HepG2 (cell line): ENCODE data around the gene ANKZF1. TPM values are rescaled to one million over a fixed set of nuclear protein-coding genes. Genes with fewer than 3 reads are reported as not detected.

Source experiments
- ELF1 ChIP-seq: sonication (generic); formaldehyde crosslinking; IDR thresholded peaks from 2 replicates; pipeline ENCODE4 v1.4.0; 2020; ENCODE audit warnings: missing genetic modification reagents
- HOXA7 ChIP-seq: sonication (generic); formaldehyde crosslinking; IDR thresholded peaks from 2 replicates; pipeline ENCODE4 v1.8.1; 2022; ENCODE audit warnings: mild to moderate bottlenecking, missing genetic modification reagents, moderate library complexity
- MAFK ChIP-seq, 2 experiments: IDR thresholded peaks in 1 of 2; conservative IDR thresholded peaks in 1 of 2; 2 replicates each; pipeline ENCODE4 v1.6.1; 2011; ENCODE audit warnings: improper control_type of control experiment in 2 of 2, low read length in 2 of 2
- NRL ChIP-seq: sonication (generic); formaldehyde crosslinking; IDR thresholded peaks from 2 replicates; pipeline ENCODE4 v1.5.0; 2020; ENCODE audit warnings: missing genetic modification reagents, mild to moderate bottlenecking, moderate library complexity, borderline replicate concordance
- RARG ChIP-seq: sonication (generic); formaldehyde crosslinking; IDR thresholded peaks from 2 replicates; pipeline ENCODE4 v1.4.0; 2020; ENCODE audit warnings: low read depth, mild to moderate bottlenecking, missing genetic modification reagents
- SIX1 ChIP-seq: sonication (generic); formaldehyde crosslinking; IDR thresholded peaks from 2 replicates; pipeline ENCODE4 v1.4.0; 2020; ENCODE audit warnings: missing genetic modification reagents, borderline replicate concordance
- ZNF263 ChIP-seq: sonication (generic); formaldehyde crosslinking; IDR thresholded peaks from 2 replicates; pipeline ENCODE4 v1.4.0; 2020; ENCODE audit warnings: missing genetic modification reagents
- ZNF282 ChIP-seq: fragments of 450-650 bp; IDR thresholded peaks from 2 replicates; pipeline ENCODE4 v1.6.1; 2018; ENCODE audit not compliant: partially characterized antibody
- ZNF430 ChIP-seq: sonication (generic); formaldehyde crosslinking; IDR thresholded peaks from 2 replicates; pipeline ENCODE4 v1.9.0; 2021; ENCODE audit warnings: mild to moderate bottlenecking, missing genetic modification reagents
- ZNF558 ChIP-seq: sonication (generic); formaldehyde crosslinking; IDR thresholded peaks from 2 replicates; pipeline ENCODE4 v1.9.0; 2022; ENCODE audit warnings: mild to moderate bottlenecking, missing genetic modification reagents, borderline replicate concordance
- ZNF605 ChIP-seq: sonication (generic); formaldehyde crosslinking; IDR thresholded peaks from 2 replicates; pipeline ENCODE4 v1.8.0; 2022; ENCODE audit warnings: mild to moderate bottlenecking, missing genetic modification reagents
- polyA plus RNA-seq, 8 experiments: library from polyadenylated mRNA; depleted of rRNA in 3 of 8; stranded (reverse) in 7 of 8; unstranded in 1 of 8; fragments of >200 nt; fragmentation: Illumina TruSeq in 4 of 8; extraction: Trizol in 4 of 8; gene quantifications; 2 replicates each; pipeline versions ENCODE4 v1.2.1 to v1.2.3, GENCODE V29; 2011 to 2016; ENCODE audit warnings: low read depth in 4 of 8, missing spikeins in 1 of 8, mixed read lengths in 1 of 8; ENCODE audit not compliant: insufficient read depth in 1 of 8
- total RNA-seq, 5 experiments: library from RNA; depleted of rRNA; stranded (reverse); fragments of >200 nt; fragmentation: Illumina TruSeq; extraction: Trizol; gene quantifications; 2 replicates each; pipeline ENCODE4 v1.2.3, GENCODE V29; 2016; ENCODE audit warnings: low read depth in 1 of 5
- TF ChIP-seq, protein P1 (sequence below): sonication (generic); formaldehyde crosslinking; IDR thresholded peaks from 2 replicates; pipeline ENCODE4 v1.4.0; 2020; ENCODE audit warnings: mild to moderate bottlenecking, missing genetic modification reagents
- TF ChIP-seq, protein P2 (sequence below): sonication (generic); formaldehyde crosslinking; IDR thresholded peaks from 2 replicates; pipeline ENCODE4 v1.4.0; 2020; ENCODE audit warnings: mild to moderate bottlenecking, missing genetic modification reagents
- TF ChIP-seq, protein P3 (sequence below): sonication (generic); formaldehyde crosslinking; IDR thresholded peaks from 2 replicates; pipeline ENCODE4 v1.4.0; 2020; ENCODE audit warnings: missing genetic modification reagents; ENCODE audit errors: not compliant biosample characterization
- TF ChIP-seq, protein P4 (sequence below): sonication (generic); formaldehyde crosslinking; IDR thresholded peaks from 2 replicates; pipeline ENCODE4 v1.4.0; 2020; ENCODE audit warnings: missing genetic modification reagents

ANKZF1 gene
- total and polyA plus RNA-seq, 2 of the 13 experiments (the other 11 are each of a cell fraction or from before 2014, with no cell fraction given), result 25.3 to 128 TPM

DNA sequence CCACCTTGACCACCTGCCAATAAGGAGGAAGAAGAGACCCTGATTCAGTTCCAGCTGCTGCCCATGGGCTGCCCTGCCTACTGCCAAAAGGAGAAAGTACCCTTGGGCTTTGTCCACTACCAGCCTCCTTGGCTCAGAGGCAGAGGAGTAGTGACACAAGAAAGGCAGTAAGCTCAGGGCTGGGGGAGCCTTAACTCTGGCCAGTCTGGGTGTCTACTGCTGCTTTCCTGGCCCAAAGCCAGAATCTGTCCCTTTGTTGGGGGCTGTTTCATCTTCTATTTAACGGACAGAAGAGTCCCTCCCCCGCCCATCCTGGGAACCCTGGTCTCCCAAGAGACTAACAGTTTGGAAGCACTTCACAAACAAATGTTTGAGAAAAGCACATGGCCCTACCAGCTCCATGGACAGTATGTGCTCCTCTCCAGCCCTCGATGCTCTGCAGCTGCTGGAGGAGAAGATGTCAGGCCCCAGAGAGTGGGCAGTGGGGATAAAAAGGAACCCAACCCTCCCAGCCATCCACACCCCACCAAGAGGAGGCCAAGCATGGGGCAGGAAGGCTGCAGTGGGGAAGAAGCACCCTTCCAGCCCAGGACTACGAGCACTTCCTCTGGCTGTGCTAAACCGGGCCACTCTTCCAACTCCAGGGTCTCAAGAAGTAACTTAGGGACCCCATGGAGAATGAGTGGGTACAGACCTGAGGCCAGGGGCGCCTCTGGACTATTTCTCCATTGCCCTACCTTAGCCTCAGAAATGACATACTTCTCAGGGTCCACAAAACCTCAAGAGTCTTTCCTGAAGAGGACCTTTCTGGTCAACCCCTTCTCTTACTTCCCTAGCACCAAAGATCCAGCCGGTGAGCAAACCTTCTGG, 1.3 kb upstream of the ANKZF1 start (continued):
- TF ChIP-seq, protein P1, sequence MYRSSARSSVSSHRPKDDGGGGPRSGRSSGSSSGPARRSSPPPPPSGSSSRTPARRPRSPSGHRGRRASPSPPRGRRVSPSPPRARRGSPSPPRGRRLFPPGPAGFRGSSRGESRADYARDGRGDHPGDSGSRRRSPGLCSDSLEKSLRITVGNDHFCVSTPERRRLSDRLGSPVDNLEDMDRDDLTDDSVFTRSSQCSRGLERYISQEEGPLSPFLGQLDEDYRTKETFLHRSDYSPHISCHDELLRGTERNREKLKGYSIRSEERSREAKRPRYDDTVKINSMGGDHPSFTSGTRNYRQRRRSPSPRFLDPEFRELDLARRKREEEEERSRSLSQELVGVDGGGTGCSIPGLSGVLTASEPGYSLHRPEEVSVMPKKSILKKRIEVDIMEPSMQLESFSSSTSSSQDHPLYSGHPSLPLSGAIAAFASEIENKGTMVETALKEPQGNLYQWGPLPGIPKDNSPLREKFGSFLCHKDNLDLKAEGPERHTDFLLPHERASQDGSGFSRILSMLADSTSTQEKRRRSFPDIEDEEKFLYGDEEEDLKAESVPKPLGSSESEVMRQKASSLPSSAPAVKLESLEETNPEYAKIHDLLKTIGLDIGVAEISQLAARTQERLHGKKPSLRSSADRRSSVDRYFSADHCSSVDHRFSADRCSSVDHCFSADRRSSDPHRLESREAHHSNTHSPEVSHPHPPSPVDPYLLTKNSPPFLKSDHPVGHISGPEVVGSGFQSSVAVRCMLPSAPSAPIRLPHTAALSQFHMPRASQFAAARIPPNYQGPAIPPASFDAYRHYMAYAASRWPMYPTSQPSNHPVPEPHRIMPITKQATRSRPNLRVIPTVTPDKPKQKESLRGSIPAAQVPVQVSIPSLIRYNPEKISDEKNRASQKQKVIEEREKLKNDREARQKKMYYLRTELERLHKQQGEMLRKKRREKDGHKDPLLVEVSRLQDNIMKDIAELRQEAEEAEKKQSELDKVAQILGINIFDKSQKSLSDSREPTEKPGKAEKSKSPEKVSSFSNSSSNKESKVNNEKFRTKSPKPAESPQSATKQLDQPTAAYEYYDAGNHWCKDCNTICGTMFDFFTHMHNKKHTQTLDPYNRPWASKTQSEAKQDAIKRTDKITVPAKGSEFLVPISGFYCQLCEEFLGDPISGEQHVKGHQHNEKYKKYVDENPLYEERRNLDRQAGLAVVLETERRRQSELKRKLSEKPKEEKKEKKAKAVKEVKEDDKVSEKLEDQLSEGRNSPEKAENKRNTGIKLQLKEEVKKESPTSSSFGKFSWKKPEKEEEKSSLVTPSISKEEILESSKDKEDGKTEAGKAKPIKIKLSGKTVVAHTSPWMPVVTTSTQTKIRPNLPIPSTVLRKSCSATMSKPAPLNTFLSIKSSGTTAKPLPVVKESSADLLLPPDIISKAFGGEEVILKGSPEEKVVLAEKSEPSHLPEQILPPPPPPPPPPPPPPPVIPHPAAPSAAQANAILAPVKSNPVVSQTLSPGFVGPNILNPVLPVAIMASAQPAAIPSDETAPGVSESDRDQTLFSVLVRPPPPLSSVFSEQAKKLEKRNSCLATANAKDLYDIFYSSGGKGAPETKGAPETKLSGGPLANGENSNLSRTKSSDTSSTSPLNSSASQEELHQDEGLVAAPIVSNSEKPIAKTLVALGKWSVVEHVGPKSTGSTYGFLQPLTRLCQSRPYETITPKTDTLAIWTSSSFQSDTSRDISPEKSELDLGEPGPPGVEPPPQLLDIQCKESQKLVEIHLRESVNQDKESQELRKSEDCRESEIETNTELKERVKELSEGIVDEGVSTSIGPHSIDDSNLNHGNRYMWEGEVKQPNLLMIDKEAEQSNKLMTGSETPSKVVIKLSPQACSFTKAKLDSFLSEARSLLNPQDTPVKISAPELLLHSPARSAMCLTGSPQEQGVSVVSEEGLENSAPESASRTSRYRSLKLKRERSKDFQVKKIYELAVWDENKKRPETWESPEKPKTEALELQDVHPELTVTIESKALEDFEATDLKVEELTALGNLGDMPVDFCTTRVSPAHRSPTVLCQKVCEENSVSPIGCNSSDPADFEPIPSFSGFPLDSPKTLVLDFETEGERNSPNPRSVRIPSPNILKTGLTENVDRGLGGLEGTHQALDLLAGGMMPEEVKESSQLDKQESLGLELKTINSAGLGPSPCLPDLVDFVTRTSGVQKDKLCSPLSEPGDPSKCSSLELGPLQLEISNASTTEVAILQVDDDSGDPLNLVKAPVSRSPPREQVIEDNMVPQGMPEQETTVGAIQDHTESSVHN, result no peak
- TF ChIP-seq NRL (CRISPR knock-in tag) (no peak), ZNF430 (no peak), RARG (no peak), MAFK (conservative IDR thresholded peaks at IDR 0.05 in 1 of 2, IDR thresholded peaks at IDR 0.05 in 1 of 2; ENCODE audit: low read length in 2 of 2) (no peak), ZNF282 (no peak), ZNF558 (CRISPR knock-in tag) (no peak), SIX1 (CRISPR knock-in tag) (no peak), HOXA7 (CRISPR knock-in tag) (no peak), ZNF605 (CRISPR knock-in tag) (peak; percentile 51; the same call in 1 of the 2 replicates), ZNF263 (CRISPR knock-in tag) (no peak), ELF1 (peak; percentile 20; the same call in 1 of the 2 replicates)
- TF ChIP-seq, protein P2, sequence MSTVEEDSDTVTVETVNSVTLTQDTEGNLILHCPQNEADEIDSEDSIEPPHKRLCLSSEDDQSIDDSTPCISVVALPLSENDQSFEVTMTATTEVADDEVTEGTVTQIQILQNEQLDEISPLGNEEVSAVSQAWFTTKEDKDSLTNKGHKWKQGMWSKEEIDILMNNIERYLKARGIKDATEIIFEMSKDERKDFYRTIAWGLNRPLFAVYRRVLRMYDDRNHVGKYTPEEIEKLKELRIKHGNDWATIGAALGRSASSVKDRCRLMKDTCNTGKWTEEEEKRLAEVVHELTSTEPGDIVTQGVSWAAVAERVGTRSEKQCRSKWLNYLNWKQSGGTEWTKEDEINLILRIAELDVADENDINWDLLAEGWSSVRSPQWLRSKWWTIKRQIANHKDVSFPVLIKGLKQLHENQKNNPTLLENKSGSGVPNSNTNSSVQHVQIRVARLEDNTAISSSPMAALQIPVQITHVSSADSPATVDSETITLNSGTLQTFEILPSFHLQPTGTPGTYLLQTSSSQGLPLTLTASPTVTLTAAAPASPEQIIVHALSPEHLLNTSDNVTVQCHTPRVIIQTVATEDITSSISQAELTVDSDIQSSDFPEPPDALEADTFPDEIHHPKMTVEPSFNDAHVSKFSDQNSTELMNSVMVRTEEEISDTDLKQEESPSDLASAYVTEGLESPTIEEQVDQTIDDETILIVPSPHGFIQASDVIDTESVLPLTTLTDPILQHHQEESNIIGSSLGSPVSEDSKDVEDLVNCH (CRISPR knock-in tag), result no peak
- TF ChIP-seq, protein P3, sequence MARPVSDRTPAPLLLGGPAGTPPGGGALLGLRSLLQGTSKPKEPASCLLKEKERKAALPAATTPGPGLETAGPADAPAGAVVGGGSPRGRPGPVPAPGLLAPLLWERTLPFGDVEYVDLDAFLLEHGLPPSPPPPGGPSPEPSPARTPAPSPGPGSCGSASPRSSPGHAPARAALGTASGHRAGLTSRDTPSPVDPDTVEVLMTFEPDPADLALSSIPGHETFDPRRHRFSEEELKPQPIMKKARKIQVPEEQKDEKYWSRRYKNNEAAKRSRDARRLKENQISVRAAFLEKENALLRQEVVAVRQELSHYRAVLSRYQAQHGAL (CRISPR knock-in tag), result peak; percentile 13
- TF ChIP-seq, protein P4, sequence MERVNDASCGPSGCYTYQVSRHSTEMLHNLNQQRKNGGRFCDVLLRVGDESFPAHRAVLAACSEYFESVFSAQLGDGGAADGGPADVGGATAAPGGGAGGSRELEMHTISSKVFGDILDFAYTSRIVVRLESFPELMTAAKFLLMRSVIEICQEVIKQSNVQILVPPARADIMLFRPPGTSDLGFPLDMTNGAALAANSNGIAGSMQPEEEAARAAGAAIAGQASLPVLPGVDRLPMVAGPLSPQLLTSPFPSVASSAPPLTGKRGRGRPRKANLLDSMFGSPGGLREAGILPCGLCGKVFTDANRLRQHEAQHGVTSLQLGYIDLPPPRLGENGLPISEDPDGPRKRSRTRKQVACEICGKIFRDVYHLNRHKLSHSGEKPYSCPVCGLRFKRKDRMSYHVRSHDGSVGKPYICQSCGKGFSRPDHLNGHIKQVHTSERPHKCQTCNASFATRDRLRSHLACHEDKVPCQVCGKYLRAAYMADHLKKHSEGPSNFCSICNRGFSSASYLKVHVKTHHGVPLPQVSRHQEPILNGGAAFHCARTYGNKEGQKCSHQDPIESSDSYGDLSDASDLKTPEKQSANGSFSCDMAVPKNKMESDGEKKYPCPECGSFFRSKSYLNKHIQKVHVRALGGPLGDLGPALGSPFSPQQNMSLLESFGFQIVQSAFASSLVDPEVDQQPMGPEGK (CRISPR knock-in tag), result no peak
